Fibroblast of the aortic adventitia (primary cell): Measurements from ENCODE around the gene PNLIPRP3. TPM values are rescaled to one million over a fixed set of nuclear protein-coding genes. Genes with fewer than 3 reads are reported as not detected.

Experiments used
- DNase-seq: peaks from one replicate; pipeline ENCODE4 v3.0.0-alpha.2; 2010; ENCODE audit warnings: low read depth
- H3K4me3 ChIP-seq: 2 replicates; pipeline ENCODE4 v1.5.1; 2011; ENCODE audit warnings: low read depth, mild to moderate bottlenecking, control low read depth, low read length, moderate library complexity
- CTCF ChIP-seq: IDR thresholded peaks from 2 replicates; pipeline ENCODE4 v1.5.1; 2011; ENCODE audit warnings: mild to moderate bottlenecking, low read length, control low read depth, inconsistent platforms; ENCODE audit not compliant: insufficient read depth
- total RNA-seq: library from RNA; depleted of rRNA; stranded (reverse); fragments of >200 nt; gene quantifications from 2 replicates; pipeline ENCODE4 v1.2.3, GENCODE V29; 2012; ENCODE audit warnings: low replicate concordance

The PNLIPRP3 gene
- total RNA-seq, 1 donor: not detected

GRCh38 chr10:116429288-116429977, 1.8 kb downstream of the PNLIPRP3 start:
- no peak for TF ChIP-seq CTCF
- H3K4me3 ChIP-seq: no peak overlapping the region
- DNase-seq: no peak

DNA sequence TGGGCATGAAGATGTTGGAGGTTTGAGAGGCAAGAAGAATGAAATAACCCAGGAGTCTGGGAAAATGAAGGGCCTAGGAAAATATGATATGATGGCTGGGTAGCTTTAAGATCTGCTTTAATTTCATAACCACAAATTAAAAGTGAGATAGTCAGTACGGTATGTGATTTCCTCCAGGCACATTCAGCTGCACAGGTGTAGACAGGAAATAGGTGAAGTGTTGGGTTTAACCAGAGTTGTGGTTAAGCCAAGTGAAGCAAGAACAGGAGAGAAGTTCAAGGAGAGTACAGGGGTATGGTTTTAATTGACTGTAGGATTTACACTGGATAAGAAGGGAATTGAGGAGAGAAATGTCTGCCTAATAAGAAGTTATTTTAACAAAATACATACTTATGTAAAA, 2.6 kb downstream of the PNLIPRP3 start:
- no peak for TF ChIP-seq CTCF
- H3K4me3 ChIP-seq: no peak overlapping the region
- DNase-seq: no peak

GRCh38 chr10:116431598-116431997, 4.0 kb downstream of the PNLIPRP3 start:
- TF ChIP-seq CTCF: no peak
- no peak for DNase-seq
- no peak overlapping the region for H3K4me3 ChIP-seq

DNA sequence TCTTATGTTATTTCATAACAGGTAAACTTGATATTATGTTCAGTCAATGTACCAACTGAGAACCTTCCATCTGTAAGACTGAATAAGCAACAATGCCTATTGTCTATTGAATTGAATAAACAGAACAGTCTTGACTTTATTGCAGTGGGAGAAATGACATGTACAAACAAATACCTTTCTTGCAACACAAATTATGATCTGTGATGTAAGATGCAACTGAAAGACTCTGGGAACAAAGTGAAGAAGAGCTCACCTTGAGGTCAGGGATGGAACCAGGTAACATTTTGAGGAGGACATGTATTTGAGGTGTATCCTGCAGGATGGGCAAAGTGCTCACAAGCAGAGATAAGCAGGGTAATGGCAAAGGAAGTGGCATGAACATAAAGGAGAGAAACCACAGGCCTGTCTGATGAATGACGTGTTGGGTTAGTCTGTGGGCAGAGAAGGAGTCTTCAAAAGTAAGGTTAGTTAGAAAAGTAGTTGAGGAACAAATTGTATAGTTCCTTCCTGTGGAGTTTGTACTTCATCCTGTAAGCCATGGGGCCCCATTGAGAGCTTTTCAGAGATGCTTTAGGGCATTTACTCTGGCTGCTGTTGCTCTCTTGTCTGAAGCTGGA, 9.5 kb downstream of the PNLIPRP3 start:
- no peak for DNase-seq
- no peak overlapping the region for H3K4me3 ChIP-seq
- no peak for TF ChIP-seq CTCF

- no peak overlapping the region for H3K4me3 ChIP-seq
- TF ChIP-seq CTCF: no peak
- no peak for DNase-seq
These were observed 12.8 kb downstream of the PNLIPRP3 start for GRCh38 chr10:116440330-116441030.

DNA sequence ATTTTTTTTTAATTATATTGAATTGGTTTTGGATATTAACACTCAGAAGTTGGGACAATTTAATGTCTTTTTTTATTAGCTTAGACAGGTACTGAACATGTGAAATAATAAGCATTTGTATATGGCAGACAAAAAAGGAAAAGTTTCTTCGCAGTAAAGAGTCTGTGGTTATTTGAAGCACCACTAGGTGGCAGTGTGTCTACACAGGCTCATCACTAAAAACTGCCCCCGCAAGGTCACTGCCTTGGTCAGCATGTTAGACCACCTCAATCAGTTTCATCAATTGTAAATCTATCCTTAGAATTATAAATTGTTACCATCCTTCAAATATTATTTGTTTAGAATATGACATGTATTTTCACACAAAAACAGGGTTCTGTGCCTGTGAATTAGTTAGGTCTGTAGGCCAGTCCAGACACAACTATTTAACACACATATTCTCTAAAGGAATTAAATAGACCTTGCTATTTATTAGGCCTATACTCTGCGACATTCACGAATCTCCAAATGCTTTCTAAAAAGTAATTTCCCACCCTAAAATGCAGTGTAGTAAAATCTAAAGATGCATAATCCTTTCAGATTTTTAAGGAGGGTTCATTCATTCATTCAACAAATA, 17.0 kb downstream of the PNLIPRP3 start:
- TF ChIP-seq CTCF: peak; percentile 77
- DNase-seq: peak; percentile 41
- H3K4me3 ChIP-seq: no peak overlapping the region
